B cell (primary cell): ENCODE results near the gene PUS10.

Source experiments
- CTCF ChIP-seq: fragments of 200-600 bp; IDR thresholded peaks from one replicate; pipeline ENCODE4 v1.8.0; 2022; ENCODE audit warnings: antibody characterized with exemption, mild to moderate bottlenecking
- EZH2 ChIP-seq: IDR thresholded peaks from 2 replicates; pipeline ENCODE4 v1.6.1; 2012; ENCODE audit warnings: borderline replicate concordance, low read depth, mild to moderate bottlenecking, moderate library complexity, low read length; ENCODE audit not compliant: insufficient read depth, poor library complexity, severe bottlenecking

GRCh38 chr2:60989259-60989658 lies 28.8 kb downstream of the PUS10 start:
- TF ChIP-seq CTCF (no peak), EZH2 (no peak)
